Measurements from ENCODE around the gene P3H2. TPM values are rescaled to one million over a fixed set of nuclear protein-coding genes. Genes with fewer than 3 reads are reported as not detected.

P3H2 gene
- total RNA-seq, 4 donors from 2014 or later = 0.70 to 23.1 (median 7.5) TPM

DNA sequence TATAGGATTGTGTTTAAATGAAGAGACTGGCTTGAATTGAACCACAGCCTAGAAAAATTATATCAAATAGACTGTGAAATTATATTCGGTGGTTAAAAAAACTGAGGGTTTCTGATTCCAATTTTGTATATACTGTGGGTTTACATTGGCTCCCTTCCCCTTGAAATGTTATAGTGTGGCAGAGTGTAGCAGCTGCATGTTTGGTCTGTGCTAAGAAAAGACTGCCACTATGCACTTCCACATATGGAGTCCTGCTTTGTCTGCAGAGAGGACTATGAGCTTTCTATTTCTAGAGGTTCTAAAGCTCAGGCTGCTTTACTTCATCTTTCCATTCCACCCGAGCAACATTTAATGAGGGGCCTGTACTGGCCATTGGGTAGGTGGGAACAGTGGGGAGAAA, 112.3 kb downstream of the P3H2 start:
- H3K36me3 ChIP-seq = no peaks in the 10 kb centered on the region
- DNase-seq = no peak
- no peak overlapping the region for H3K4me3 ChIP-seq
- H3K4me1 ChIP-seq = no peaks in the 10 kb centered on the region
- H3K27ac ChIP-seq = no peak overlapping the region
- no peaks in the 10 kb centered on the region for H3K9me3 ChIP-seq
- TF ChIP-seq POLR2A (IDR thresholded peaks at IDR 0.05) (no peak), CTCF (IDR thresholded peaks at IDR 0.05) (no peak)
- no peaks in the 10 kb centered on the region for H3K27me3 ChIP-seq

DNA sequence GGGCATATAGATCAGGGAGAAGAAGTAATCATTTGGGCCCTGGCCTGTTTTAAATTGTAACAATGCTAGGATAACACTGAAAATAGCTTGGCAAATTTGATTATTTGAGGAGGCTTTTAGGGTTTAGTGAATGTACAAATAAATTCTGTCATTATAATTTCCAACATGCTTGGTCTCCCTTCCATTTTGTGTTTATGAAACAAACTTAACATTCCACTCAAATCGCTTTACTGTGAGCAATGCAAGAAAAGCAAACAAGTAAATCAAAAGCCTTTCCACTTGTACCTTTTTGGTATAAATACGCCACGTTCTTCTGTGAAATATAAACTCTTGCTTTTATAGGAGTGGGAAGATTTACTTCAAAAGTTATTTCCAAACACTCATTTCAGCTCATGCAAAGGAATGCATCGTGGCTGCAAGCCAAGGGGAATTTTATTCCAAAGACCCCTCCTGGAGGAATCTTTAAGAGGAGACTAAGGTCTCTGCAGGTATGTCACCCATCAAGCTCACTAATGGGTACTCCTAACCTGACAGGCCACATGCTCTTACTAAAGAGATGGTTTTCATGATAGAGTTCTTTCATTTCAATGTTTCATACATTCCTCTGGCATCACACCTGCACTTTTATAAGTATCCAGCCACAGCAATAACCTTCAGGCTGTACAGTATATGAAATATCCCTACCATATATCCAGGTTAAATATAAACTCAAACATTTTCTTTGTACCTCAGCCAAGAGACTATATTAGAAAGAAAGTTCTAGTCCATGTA, 115.2 kb downstream of the P3H2 start:
- no peak for DNase-seq
- H3K4me3 ChIP-seq = no peak overlapping the region
- H3K27ac ChIP-seq = no peak overlapping the region
- H3K36me3 ChIP-seq = no peaks in the 10 kb centered on the region
- H3K9me3 ChIP-seq = no peaks in the 10 kb centered on the region
- H3K27me3 ChIP-seq = no peaks in the 10 kb centered on the region
- H3K4me1 ChIP-seq = no peaks in the 10 kb centered on the region
- TF ChIP-seq POLR2A (IDR thresholded peaks at IDR 0.05) (no peak), CTCF (IDR thresholded peaks at IDR 0.05) (no peak)

- Histone ChIP-seq H3K27me3 (no peaks in the 10 kb centered on the region), H3K27ac (no peak overlapping the region), H3K36me3 (no peaks in the 10 kb centered on the region), H3K4me3 (no peak overlapping the region), H3K4me1 (no peaks in the 10 kb centered on the region), H3K9me3 (no peaks in the 10 kb centered on the region)
- TF ChIP-seq CTCF (IDR thresholded peaks at IDR 0.05) (no peak), POLR2A (IDR thresholded peaks at IDR 0.05) (no peak)
- no peak for DNase-seq
Measured at GRCh38 chr3:190004656-190005055, 116.0 kb downstream of the P3H2 start.

- TF ChIP-seq POLR2A (IDR thresholded peaks at IDR 0.05) (no peak), CTCF (IDR thresholded peaks at IDR 0.05) (no peak)
- H3K4me3 ChIP-seq = no peak overlapping the region
Measured at GRCh38 chr3:190003681-190004123, 117.0 kb downstream of the P3H2 start.

GRCh38 chr3:190003068-190003467, 117.6 kb downstream of the P3H2 start:
- DNase-seq = no peak
- no peak overlapping the region for H3K27ac ChIP-seq
- no peaks in the 10 kb centered on the region for H3K36me3 ChIP-seq
- H3K4me3 ChIP-seq = no peak overlapping the region
- no peaks in the 10 kb centered on the region for H3K4me1 ChIP-seq
- H3K9me3 ChIP-seq = no peaks in the 10 kb centered on the region
- TF ChIP-seq POLR2A (IDR thresholded peaks at IDR 0.05) = no peak
- no peak for TF ChIP-seq CTCF (IDR thresholded peaks at IDR 0.05)
- H3K27me3 ChIP-seq = no peaks in the 10 kb centered on the region

More at GRCh38 chr3:190003681-190004123, 117.0 kb downstream of the P3H2 start:
- Histone ChIP-seq H3K36me3 (no peaks in the 10 kb centered on the region), H3K27ac (no peak overlapping the region), H3K27me3 (no peaks in the 10 kb centered on the region), H3K9me3 (no peaks in the 10 kb centered on the region), H3K4me1 (no peaks in the 10 kb centered on the region)
- no peak for DNase-seq
